GM12875 (cell line): Measurements from ENCODE around the gene CD300LF.
A peak's percentile ranks its signal among the peaks of the same experiment; 100 is the strongest.

Experiments
- H3K4me3 ChIP-seq: one replicate; pipeline ENCODE4 v1.5.1; 2011; ENCODE audit warnings: low read depth, low read length, control low read depth
- CTCF ChIP-seq: IDR thresholded peaks from 2 replicates; pipeline ENCODE4 v1.5.1; 2011; ENCODE audit warnings: low read depth, mild to moderate bottlenecking, control low read depth, inconsistent platforms, low read length, moderate library complexity, borderline replicate concordance; ENCODE audit not compliant: insufficient read depth

CD300LF gene

GRCh38 chr17:74654742-74655141 lies 58.0 kb downstream of the CD300LF start:
- no peak overlapping the region for H3K4me3 ChIP-seq
- TF ChIP-seq CTCF = no peak

- TF ChIP-seq CTCF = no peak
These were observed 60.7 kb downstream of the CD300LF start for GRCh38 chr17:74652020-74652419.

GRCh38 chr17:74649909-74650308 lies 62.8 kb downstream of the CD300LF start:
- no peak overlapping the region for H3K4me3 ChIP-seq
- no peak for TF ChIP-seq CTCF

More at GRCh38 chr17:74652020-74652419, 60.7 kb downstream of the CD300LF start:
- H3K4me3 ChIP-seq = no peak overlapping the region

- no peak overlapping the region for H3K4me3 ChIP-seq
- TF ChIP-seq CTCF = no peak
These were observed 64.7 kb downstream of the CD300LF start for GRCh38 chr17:74647871-74648672.

- H3K4me3 ChIP-seq = no peak overlapping the region
- peak; percentile 59; the same call in 1 of the 2 replicates for TF ChIP-seq CTCF
These were observed 66.5 kb downstream of the CD300LF start for GRCh38 chr17:74646231-74646630.

GRCh38 chr17:74645010-74645409 lies 67.7 kb downstream of the CD300LF start:
- no peak overlapping the region for H3K4me3 ChIP-seq
- no peak for TF ChIP-seq CTCF

GRCh38 chr17:74644419-74644818 lies 68.3 kb downstream of the CD300LF start:
- H3K4me3 ChIP-seq = no peak overlapping the region
- no peak for TF ChIP-seq CTCF
